Epithelial cell of esophagus (primary cell): Measurements from ENCODE around the gene RAB40C.

ENCODE experiments used
- DNase-seq: peaks from one replicate; pipeline ENCODE4 v3.0.0; 2010; ENCODE audit warnings: low read depth
- H3K4me3 ChIP-seq: 2 replicates; pipeline ENCODE4 v1.5.1; 2011; ENCODE audit warnings: mild to moderate bottlenecking, low read length, control low read depth
- CTCF ChIP-seq: IDR thresholded peaks from 2 replicates; pipeline ENCODE4 v1.5.1; 2011; ENCODE audit warnings: low read depth, mild to moderate bottlenecking, low read length, control low read depth, inconsistent platforms; ENCODE audit not compliant: insufficient read depth; ENCODE audit errors: missing control alignments

The RAB40C gene

GRCh38 chr16:635573-636205 is 45.8 kb downstream of the RAB40C start:
- peak overlapping the region; percentile 72 for H3K4me3 ChIP-seq
- DNase-seq = no peak
- no peak for TF ChIP-seq CTCF

- peak; percentile 96 for DNase-seq
- H3K4me3 ChIP-seq = peak within 1 kb of the TSS; percentile 72
Observed at GRCh38 chr16:636206-637080, 46.6 kb downstream of the RAB40C start, which contains the start of gene METTL26. Gene METTL26, minus strand, starts transcription at chr16:636305. Its CDS starts 15 bp downstream, at chr16:636290.

GRCh38 chr16:637081-638018 is 47.5 kb downstream of the RAB40C start:
- peak; percentile 92 for DNase-seq
- TF ChIP-seq CTCF = no peak
- H3K4me3 ChIP-seq = peak overlapping the region; percentile 72

More at GRCh38 chr16:636206-637080, 46.6 kb downstream of the RAB40C start, which contains the start of gene METTL26:
- no peak for TF ChIP-seq CTCF

GRCh38 chr16:638034-638543 is 48.2 kb downstream of the RAB40C start:
- TF ChIP-seq CTCF = no peak
- H3K4me3 ChIP-seq = no peak overlapping the region
- no peak for DNase-seq

GRCh38 chr16:638836-639235 is 49.0 kb downstream of the RAB40C start:
- no peak for TF ChIP-seq CTCF
- no peak overlapping the region for H3K4me3 ChIP-seq
- no peak for DNase-seq

GRCh38 chr16:640614-641013 is 50.7 kb downstream of the RAB40C start:
- DNase-seq = no peak
- TF ChIP-seq CTCF = no peak
- H3K4me3 ChIP-seq = no peak overlapping the region
